Measurements from ENCODE around the gene EXOC6.

EXOC6 gene

GRCh38 chr10:93067443-93068365 lies 219.4 kb downstream of the EXOC6 start:
- DNase-seq, result no peak

- no peak for DNase-seq
Measured at GRCh38 chr10:93068411-93069244, 220.3 kb downstream of the EXOC6 start.

- DNase-seq, result no peak
Measured at GRCh38 chr10:93069245-93069561, 220.9 kb downstream of the EXOC6 start.

GRCh38 chr10:93070378-93071176 lies 222.3 kb downstream of the EXOC6 start:
- no peak for DNase-seq

GRCh38 chr10:93071177-93071472 lies 222.8 kb downstream of the EXOC6 start:
- no peak for DNase-seq

- DNase-seq, result no peak
Measured at GRCh38 chr10:93071674-93072224, 223.4 kb downstream of the EXOC6 start.

- no peak for DNase-seq
Measured at GRCh38 chr10:93072225-93072712, 223.9 kb downstream of the EXOC6 start.

GRCh38 chr10:93072713-93073538 lies 224.6 kb downstream of the EXOC6 start:
- no peak for DNase-seq

GRCh38 chr10:93073539-93074146 lies 225.3 kb downstream of the EXOC6 start, which contains the start of gene CYP26A1:
TSS of gene CYP26A1 (plus strand) at chr10:93073893. CDS start at chr10:93073935, 42 bp downstream.
- no peak for DNase-seq

- DNase-seq, result peak; percentile 16
Measured at GRCh38 chr10:93074147-93074596, 225.9 kb downstream of the EXOC6 start.

- DNase-seq, result no peak
Measured at GRCh38 chr10:93074597-93075368, 226.5 kb downstream of the EXOC6 start.

- DNase-seq, result peak; percentile 58
Measured at GRCh38 chr10:93075369-93076221, 227.3 kb downstream of the EXOC6 start.

GRCh38 chr10:93076871-93077270 lies 228.6 kb downstream of the EXOC6 start:
- DNase-seq, result no peak

- no peak for DNase-seq
Measured at GRCh38 chr10:93077860-93078337, 229.6 kb downstream of the EXOC6 start.

GRCh38 chr10:93079663-93080349 lies 231.5 kb downstream of the EXOC6 start:
- DNase-seq, result no peak

GRCh38 chr10:93080350-93081046 lies 232.2 kb downstream of the EXOC6 start:
- DNase-seq, result peak; percentile 58

- DNase-seq, result no peak
Measured at GRCh38 chr10:93081318-93081717, 233.0 kb downstream of the EXOC6 start.

- DNase-seq, result no peak
Measured at GRCh38 chr10:93081834-93082233, 233.5 kb downstream of the EXOC6 start.

Data from activated CD4-positive, alpha-beta T cell treated with anti-CD3 and anti-CD28 coated beads, Interleukin-2, Interleukin-6, amounts not matched to agents 100 ng/mL and 50 ng/mL, durations not matched to agents 16 hours and 8 hours (primary cell).